Measurements from ENCODE around the gene OR12D1. TPM values are rescaled to one million over a fixed set of nuclear protein-coding genes. Genes with fewer than 3 reads are reported as not detected.

The OR12D1 gene
- total and polyA plus RNA-seq, 2 donors from 2014 or later = not detected

GRCh38 chr6:29376003-29376402, 38.7 kb upstream of the OR12D1 start:
- Histone ChIP-seq H3K4me1 (ENCODE audit: control insufficient read depth in 2 of 3, insufficient read depth in 2 of 3, low read depth in 1 of 3, low read length in 3 of 3) (no peaks in the 10 kb centered on the region), H3K36me3 (ENCODE audit: control insufficient read depth in 2 of 3, insufficient read depth in 3 of 3, low read length in 3 of 3) (no peaks in the 10 kb centered on the region), H3K27me3 (ENCODE audit: control insufficient read depth, insufficient read depth, low read length) (no peaks in the 10 kb centered on the region), H3K27ac (ENCODE audit: low read depth in 2 of 2, low read length in 2 of 2) (no peak overlapping the region), H3K9me3 (ENCODE audit: control insufficient read depth in 2 of 3, insufficient read depth in 1 of 3, low read length in 3 of 3) (no peaks in the 10 kb centered on the region), H3K4me3 (ENCODE audit: low read length in 3 of 3) (no peak overlapping the region), H3K9ac (ENCODE audit: low read length in 3 of 3) (no peak overlapping the region)
- intact Hi-C loops (cut with DNase I) = no loop called here
- DNase-seq (no peak), FAIRE-seq (no peak)
- no peak for TF ChIP-seq CTCF (IDR thresholded peaks at IDR 0.05; ENCODE audit: borderline replicate concordance, extremely low read depth, insufficient read depth)

- intact Hi-C loops (cut with DNase I) = no loop called here
- no peak overlapping the region for H3K4me3 ChIP-seq (ENCODE audit: low read length in 3 of 3)
- no peaks in the 10 kb centered on the region for H3K27me3 ChIP-seq (ENCODE audit: control insufficient read depth, insufficient read depth, low read length)
- H3K27ac ChIP-seq (ENCODE audit: low read depth in 2 of 2, low read length in 2 of 2) = no peak overlapping the region
- no peaks in the 10 kb centered on the region for H3K4me1 ChIP-seq (ENCODE audit: control insufficient read depth in 2 of 3, insufficient read depth in 2 of 3, low read depth in 1 of 3, low read length in 3 of 3)
- FAIRE-seq = no peak
- no peak for TF ChIP-seq CTCF (IDR thresholded peaks at IDR 0.05; ENCODE audit: borderline replicate concordance, extremely low read depth, insufficient read depth)
- DNase-seq = no peak
- H3K9ac ChIP-seq (ENCODE audit: low read length in 3 of 3) = no peak overlapping the region
- H3K9me3 ChIP-seq (ENCODE audit: control insufficient read depth in 2 of 3, insufficient read depth in 1 of 3, low read length in 3 of 3) = no peaks in the 10 kb centered on the region
- no peaks in the 10 kb centered on the region for H3K36me3 ChIP-seq (ENCODE audit: control insufficient read depth in 2 of 3, insufficient read depth in 3 of 3, low read length in 3 of 3)
These were observed 26.2 kb upstream of the OR12D1 start for GRCh38 chr6:29388533-29388932.

DNA sequence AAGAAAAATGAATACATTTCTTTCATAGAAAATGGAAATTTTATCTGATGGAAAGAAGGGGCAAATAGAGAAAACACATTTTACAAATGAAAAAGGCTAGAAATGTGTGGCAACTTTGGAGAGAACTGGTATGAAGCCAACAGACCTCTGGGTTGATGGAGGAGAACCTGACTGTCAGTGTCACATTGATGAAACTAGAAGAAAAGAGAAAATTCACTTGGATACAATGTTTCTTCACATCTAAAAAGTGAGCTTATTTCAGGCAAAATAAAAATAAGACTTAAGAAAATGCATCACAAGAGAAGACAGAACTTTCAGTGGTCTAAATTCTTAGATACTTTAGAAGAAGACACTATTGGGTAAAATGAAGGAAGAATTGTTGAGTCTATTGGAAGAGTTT, 19.4 kb upstream of the OR12D1 start, which contains the start of gene OR12D2:
Gene OR12D2, plus strand, starts transcription at position 301 of the 400 bp plus-strand sequence. CDS start 1,069 bp downstream, outside the sequence.
- Histone ChIP-seq H3K36me3 (ENCODE audit: control insufficient read depth in 2 of 3, insufficient read depth in 3 of 3, low read length in 3 of 3) (no peaks in the 10 kb centered on the region), H3K4me1 (ENCODE audit: control insufficient read depth in 2 of 3, insufficient read depth in 2 of 3, low read depth in 1 of 3, low read length in 3 of 3) (no peaks in the 10 kb centered on the region), H3K4me3 (ENCODE audit: low read length in 3 of 3) (no peak within 1 kb of the TSS), H3K27ac (ENCODE audit: low read depth in 2 of 2, low read length in 2 of 2) (no peak within 1 kb of the TSS), H3K27me3 (ENCODE audit: control insufficient read depth, insufficient read depth, low read length) (no peaks in the 10 kb centered on the region), H3K9me3 (ENCODE audit: control insufficient read depth in 2 of 3, insufficient read depth in 1 of 3, low read length in 3 of 3) (no peaks in the 10 kb centered on the region), H3K9ac (ENCODE audit: low read length in 3 of 3) (no peak within 1 kb of the TSS)
- DNase-seq = no peak
- FAIRE-seq = no peak
- TF ChIP-seq CTCF (IDR thresholded peaks at IDR 0.05; ENCODE audit: borderline replicate concordance, extremely low read depth, insufficient read depth) = no peak
- intact Hi-C loops (cut with DNase I) = no loop called here

DNA sequence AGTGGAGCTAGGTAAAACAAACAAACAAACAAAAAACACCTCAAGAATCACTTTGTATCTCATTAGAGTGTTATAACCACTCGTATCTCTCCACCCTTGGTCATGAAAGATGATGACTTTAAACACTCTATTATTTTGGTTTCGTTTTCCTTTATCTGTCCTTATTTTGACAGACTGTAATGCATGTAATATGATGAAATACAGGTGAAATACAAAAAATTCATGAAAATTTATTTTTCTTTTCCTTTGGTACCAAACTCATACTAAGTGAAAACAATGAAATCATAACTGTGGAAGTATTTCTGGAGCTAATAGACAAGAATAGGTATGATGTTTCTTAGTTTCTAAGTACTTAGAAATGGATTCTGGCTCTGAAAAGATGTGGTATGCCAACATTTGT, 15.2 kb upstream of the OR12D1 start:
- no peak overlapping the region for H3K9ac ChIP-seq (ENCODE audit: low read length in 3 of 3)
- intact Hi-C loops (cut with DNase I) = no loop called here
- H3K9me3 ChIP-seq (ENCODE audit: control insufficient read depth in 2 of 3, insufficient read depth in 1 of 3, low read length in 3 of 3) = no peaks in the 10 kb centered on the region
- H3K4me3 ChIP-seq (ENCODE audit: low read length in 3 of 3) = no peak overlapping the region
- H3K36me3 ChIP-seq (ENCODE audit: control insufficient read depth in 2 of 3, insufficient read depth in 3 of 3, low read length in 3 of 3) = no peaks in the 10 kb centered on the region
- TF ChIP-seq CTCF (IDR thresholded peaks at IDR 0.05; ENCODE audit: borderline replicate concordance, extremely low read depth, insufficient read depth) = no peak
- FAIRE-seq = no peak
- DNase-seq = no peak
- no peak overlapping the region for H3K27ac ChIP-seq (ENCODE audit: low read depth in 2 of 2, low read length in 2 of 2)
- H3K27me3 ChIP-seq (ENCODE audit: control insufficient read depth, insufficient read depth, low read length) = no peaks in the 10 kb centered on the region
- H3K4me1 ChIP-seq (ENCODE audit: control insufficient read depth in 2 of 3, insufficient read depth in 2 of 3, low read depth in 1 of 3, low read length in 3 of 3) = no peaks in the 10 kb centered on the region

All from kidney (tissue), 14 donors.